Stimulated activated naive CD4-positive, alpha-beta T cell (primary cell): Measurements from ENCODE around the gene HDAC4.

Experiments
- DNase-seq, 6 experiments: peaks; one replicate each; lab custom pipeline; 2025; lab: John Stamatoyannopoulos, UW

The HDAC4 gene

GRCh38 chr2:239154971-239155805 lies 245.6 kb downstream of the HDAC4 start:
- DNase-seq: no peak

GRCh38 chr2:239153806-239154591 lies 246.8 kb downstream of the HDAC4 start:
- DNase-seq: no peak

GRCh38 chr2:239152916-239153305 lies 247.9 kb downstream of the HDAC4 start:
- DNase-seq: no peak

- no peak for DNase-seq
Measured at GRCh38 chr2:239152239-239152915, 248.4 kb downstream of the HDAC4 start.

- no peak for DNase-seq
Measured at GRCh38 chr2:239151201-239152131, 249.4 kb downstream of the HDAC4 start.

GRCh38 chr2:239150125-239151011 lies 250.5 kb downstream of the HDAC4 start:
- peak in 5 of 6 experiments; percentile 18 to 71 (median 52) for DNase-seq

- DNase-seq: no peak
Measured at GRCh38 chr2:239149501-239149900, 251.3 kb downstream of the HDAC4 start.

- DNase-seq: no peak
Measured at GRCh38 chr2:239148495-239149200, 252.2 kb downstream of the HDAC4 start.

- no peak for DNase-seq
Measured at GRCh38 chr2:239147376-239147775, 253.4 kb downstream of the HDAC4 start.

GRCh38 chr2:239146741-239147181 lies 254.1 kb downstream of the HDAC4 start:
- DNase-seq: no peak

- DNase-seq: no peak
Measured at GRCh38 chr2:239146011-239146641, 254.7 kb downstream of the HDAC4 start.

- no peak for DNase-seq
Measured at GRCh38 chr2:239145601-239146000, 255.2 kb downstream of the HDAC4 start.

- DNase-seq: no peak
Measured at GRCh38 chr2:239145106-239145505, 255.7 kb downstream of the HDAC4 start.

- DNase-seq: no peak
Measured at GRCh38 chr2:239144713-239144999, 256.2 kb downstream of the HDAC4 start.

GRCh38 chr2:239143858-239144712 lies 256.7 kb downstream of the HDAC4 start:
- peak in 4 of 6 experiments; percentile 7 to 46 (median 19) for DNase-seq

GRCh38 chr2:239142806-239143205 lies 258.0 kb downstream of the HDAC4 start:
- DNase-seq: no peak

GRCh38 chr2:239142296-239142695 lies 258.5 kb downstream of the HDAC4 start:
- no peak for DNase-seq

GRCh38 chr2:239141021-239141760 lies 259.6 kb downstream of the HDAC4 start:
- no peak for DNase-seq
